Neural cell (in vitro differentiated cells): ENCODE data around the gene LCLAT1. TPM values are rescaled to one million over a fixed set of nuclear protein-coding genes. Genes with fewer than 3 reads are reported as not detected.

Experiments
- H2AFZ ChIP-seq: fragments of 200-600, 300-800 bp; sonication (generic), shearing (Covaris generic); 2 replicates; pipeline ENCODE4 v1.6.0; 2014; ENCODE audit warnings: low read depth, mild to moderate bottlenecking, antibody characterized with exemption, low read length, moderate library complexity
- H3F3A ChIP-seq: fragments of 200-600 bp; shearing (Covaris generic); 2 replicates; pipeline ENCODE4 v1.6.1; 2016; ENCODE audit warnings: mild to moderate bottlenecking, moderate library complexity, mixed read lengths, antibody characterized with exemption, low read length; ENCODE audit not compliant: insufficient read depth, poor library complexity, severe bottlenecking
- H3K27ac ChIP-seq: fragments of 200-600, 300-800 bp; sonication (generic), shearing (Covaris generic); 2 replicates; pipeline ENCODE4 v1.5.1; 2014; ENCODE audit warnings: mild to moderate bottlenecking, low read length, moderate library complexity
- H3K27me3 ChIP-seq: fragments of 300-800, 200-600 bp; sonication (generic), shearing (Covaris generic); 2 replicates; pipeline ENCODE4 v1.6.0; 2014; ENCODE audit warnings: mild to moderate bottlenecking, low read depth, low read length, moderate library complexity; ENCODE audit not compliant: insufficient read depth
- H3K36me3 ChIP-seq: fragments of 300-800, 200-600 bp; sonication (generic), shearing (Covaris generic); 2 replicates; pipeline ENCODE4 v1.5.1; 2014; ENCODE audit warnings: mild to moderate bottlenecking, antibody characterized with exemption, low read length, moderate library complexity; ENCODE audit not compliant: insufficient read depth
- H3K4me2 ChIP-seq: fragments of 300-800, 200-600 bp; sonication (generic), shearing (Covaris generic); 2 replicates; pipeline ENCODE4 v1.6.0; 2014; ENCODE audit warnings: mild to moderate bottlenecking, low read length
- H3K4me3 ChIP-seq: fragments of 300-800, 200-600 bp; sonication (generic), shearing (Covaris generic); 2 replicates; pipeline ENCODE4 v1.5.1; 2014; ENCODE audit warnings: mild to moderate bottlenecking, low read length, moderate library complexity
- H3K79me2 ChIP-seq: fragments of 200-600 bp; shearing (Covaris generic); replicated peaks from 2 replicates; pipeline ENCODE4 v1.6.0; 2014; ENCODE audit warnings: mild to moderate bottlenecking, low read length, moderate library complexity; ENCODE audit not compliant: insufficient read depth
- H3K9ac ChIP-seq: fragments of 300-800, 200-600 bp; sonication (generic), shearing (Covaris generic); 2 replicates; pipeline ENCODE4 v1.6.1; 2016; ENCODE audit warnings: mild to moderate bottlenecking, low read length, mixed read lengths
- H3K9me2 ChIP-seq: fragments of 200-600 bp; shearing (Covaris generic); 2 replicates; pipeline ENCODE4 v1.6.1; 2016; ENCODE audit warnings: mild to moderate bottlenecking, low read length, mixed read lengths; ENCODE audit not compliant: insufficient read depth
- H3K9me3 ChIP-seq: fragments of 200-600, 300-800 bp; sonication (generic), shearing (Covaris generic); 2 replicates; pipeline ENCODE4 v1.6.1; 2016; ENCODE audit warnings: mild to moderate bottlenecking, mixed run types, low read length, moderate library complexity, mixed read lengths
- H4K20me1 ChIP-seq: fragments of 200-600 bp; shearing (Covaris generic); 2 replicates; pipeline ENCODE4 v1.6.1; 2016; ENCODE audit warnings: mild to moderate bottlenecking, mixed run types; ENCODE audit not compliant: insufficient read depth
- CTCF ChIP-seq: fragments of 450-650 bp; IDR thresholded peaks from 2 replicates; pipeline ENCODE4 v1.5.1; 2014; ENCODE audit warnings: antibody characterized with exemption, mild to moderate bottlenecking, moderate library complexity; ENCODE audit not compliant: poor library complexity, severe bottlenecking
- EP300 ChIP-seq: fragments of 450-650 bp; conservative IDR thresholded peaks from 2 replicates; pipeline ENCODE4 v1.6.1; 2014; ENCODE audit warnings: antibody characterized with exemption, mild to moderate bottlenecking, moderate library complexity; ENCODE audit not compliant: poor library complexity, severe bottlenecking
- EZH2 ChIP-seq: fragments of 200-600, 300-800 bp; shearing (Covaris generic), sonication (generic); IDR thresholded peaks from 2 replicates; pipeline ENCODE4 v1.6.1; 2014; ENCODE audit warnings: antibody characterized with exemption, low read length, borderline replicate concordance, mild to moderate bottlenecking; ENCODE audit not compliant: insufficient read depth, poor library complexity, severe bottlenecking
- MXI1 ChIP-seq: fragments of 450-650 bp; conservative IDR thresholded peaks from 2 replicates; pipeline ENCODE4 v1.6.1; 2014; ENCODE audit warnings: antibody characterized with exemption, mild to moderate bottlenecking; ENCODE audit not compliant: poor library complexity, severe bottlenecking
- POLR2AphosphoS5 ChIP-seq: IDR thresholded peaks from 2 replicates; pipeline ENCODE4 v1.6.1; 2012
- RAD21 ChIP-seq: fragments of 450-650 bp; conservative IDR thresholded peaks from 2 replicates; pipeline ENCODE4 v1.6.1; 2014; ENCODE audit warnings: antibody characterized with exemption, mild to moderate bottlenecking, moderate library complexity
- REST ChIP-seq: IDR thresholded peaks from 2 replicates; pipeline ENCODE4 v1.6.1; 2012; ENCODE audit warnings: borderline replicate concordance
- SMC3 ChIP-seq: fragments of 450-650 bp; conservative IDR thresholded peaks from 2 replicates; pipeline ENCODE4 v1.6.1; 2014; ENCODE audit warnings: antibody characterized with exemption, mild to moderate bottlenecking, moderate library complexity; ENCODE audit not compliant: poor library complexity
- TAF1 ChIP-seq: IDR thresholded peaks from 2 replicates; pipeline ENCODE4 v1.6.1; 2012; ENCODE audit warnings: low read depth
- polyA plus RNA-seq: library from polyadenylated mRNA; depleted of rRNA; stranded (reverse); fragments of >200 nt; gene quantifications from 2 replicates; pipeline ENCODE4 v1.2.3, GENCODE V29; 2014

LCLAT1 gene
- polyA plus RNA-seq, 1 donor from 2014 or later: 5.8 TPM

GRCh38 chr2:30627151-30627550 lies 180.1 kb downstream of the LCLAT1 start:
- no peak overlapping the region for H3K27ac ChIP-seq

GRCh38 chr2:30628341-30628740 lies 181.3 kb downstream of the LCLAT1 start:
- Histone ChIP-seq H3K4me2 (no peak overlapping the region), H3K27ac (no peak overlapping the region), H3K36me3 (no peaks in the 10 kb centered on the region), H3K27me3 (no peaks in the 10 kb centered on the region), H3K4me3 (no peak overlapping the region), H3K9me2 (no peaks in the 10 kb centered on the region), H4K20me1 (no peaks in the 10 kb centered on the region), H3F3A (no peaks in the 10 kb centered on the region), H3K9me3 (no peaks in the 10 kb centered on the region), H2AFZ (no peak overlapping the region), H3K79me2 (no peaks in the 10 kb centered on the region), H3K9ac (no peak overlapping the region)
- no peak for TF ChIP-seq EP300
- TF ChIP-seq EZH2: no peak
- no peak for TF ChIP-seq MXI1
- no peak for TF ChIP-seq CTCF
- no peak for TF ChIP-seq TAF1
- no peak for TF ChIP-seq REST
- no peak for TF ChIP-seq POLR2AphosphoS5

More at GRCh38 chr2:30627151-30627550, 180.1 kb downstream of the LCLAT1 start:
- Histone ChIP-seq H3K9ac (no peak overlapping the region), H3K4me2 (no peak overlapping the region), H3K9me2 (no peaks in the 10 kb centered on the region), H3K9me3 (no peaks in the 10 kb centered on the region), H3K79me2 (no peaks in the 10 kb centered on the region), H3K36me3 (no peaks in the 10 kb centered on the region), H3K27me3 (no peaks in the 10 kb centered on the region), H3K4me3 (no peak overlapping the region), H4K20me1 (no peaks in the 10 kb centered on the region), H2AFZ (no peak overlapping the region), H3F3A (no peaks in the 10 kb centered on the region)
- TF ChIP-seq EZH2 (no peak), EP300 (no peak), SMC3 (no peak), REST (no peak), MXI1 (no peak), TAF1 (no peak), POLR2AphosphoS5 (no peak), RAD21 (no peak), CTCF (no peak)
